ENCODE results near the gene CBX8. TPM values are rescaled to one million over a fixed set of nuclear protein-coding genes. Genes with fewer than 3 reads are reported as not detected.
A peak's percentile ranks its signal among the peaks of the same experiment; 100 is the strongest.

The CBX8 gene
- total RNA-seq, 1 donor from 2014 or later, result 23.1 TPM

DNA sequence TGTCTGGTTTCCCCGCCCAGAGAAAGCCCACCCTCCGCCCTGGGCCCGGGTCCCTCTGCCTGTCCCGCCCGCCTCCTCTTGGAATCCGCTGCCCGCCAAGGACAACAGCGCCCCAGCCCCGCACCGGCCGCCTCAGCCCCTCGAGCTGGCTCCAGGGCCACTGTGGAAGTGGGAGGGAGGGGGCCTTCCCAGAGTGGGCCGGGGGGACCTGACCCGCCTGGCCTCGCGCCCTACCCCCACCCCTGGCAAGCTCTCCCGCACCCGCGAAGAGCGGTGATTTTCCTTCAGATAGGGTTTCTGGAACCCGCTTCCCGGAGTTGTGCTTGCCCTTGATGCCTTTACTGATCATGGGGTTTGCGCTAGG is 2.3 kb upstream of the CBX8 start:
- Mint-ChIP-seq H3K27me3 (peaks cover 51% of the 10 kb centered on the region), H3K9me3 (ENCODE audit: low read depth) (no peaks in the 10 kb centered on the region), H3K4me1 (ENCODE audit: low read depth) (peaks cover 18% of the 10 kb centered on the region), H3K27ac (peak overlapping the region; percentile 11), H3K4me3 (ENCODE audit: low read depth) (no peak overlapping the region), H3K36me3 (ENCODE audit: insufficient read depth) (peaks cover 2% of the 10 kb centered on the region)
- DNase-seq (ENCODE audit: low spot score, unreplicated experiment), result no peak
- TF ChIP-seq, protein P1, sequence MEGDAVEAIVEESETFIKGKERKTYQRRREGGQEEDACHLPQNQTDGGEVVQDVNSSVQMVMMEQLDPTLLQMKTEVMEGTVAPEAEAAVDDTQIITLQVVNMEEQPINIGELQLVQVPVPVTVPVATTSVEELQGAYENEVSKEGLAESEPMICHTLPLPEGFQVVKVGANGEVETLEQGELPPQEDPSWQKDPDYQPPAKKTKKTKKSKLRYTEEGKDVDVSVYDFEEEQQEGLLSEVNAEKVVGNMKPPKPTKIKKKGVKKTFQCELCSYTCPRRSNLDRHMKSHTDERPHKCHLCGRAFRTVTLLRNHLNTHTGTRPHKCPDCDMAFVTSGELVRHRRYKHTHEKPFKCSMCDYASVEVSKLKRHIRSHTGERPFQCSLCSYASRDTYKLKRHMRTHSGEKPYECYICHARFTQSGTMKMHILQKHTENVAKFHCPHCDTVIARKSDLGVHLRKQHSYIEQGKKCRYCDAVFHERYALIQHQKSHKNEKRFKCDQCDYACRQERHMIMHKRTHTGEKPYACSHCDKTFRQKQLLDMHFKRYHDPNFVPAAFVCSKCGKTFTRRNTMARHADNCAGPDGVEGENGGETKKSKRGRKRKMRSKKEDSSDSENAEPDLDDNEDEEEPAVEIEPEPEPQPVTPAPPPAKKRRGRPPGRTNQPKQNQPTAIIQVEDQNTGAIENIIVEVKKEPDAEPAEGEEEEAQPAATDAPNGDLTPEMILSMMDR (IDR thresholded peaks at IDR 0.05; ENCODE audit: unreplicated experiment), result no peak

DNA sequence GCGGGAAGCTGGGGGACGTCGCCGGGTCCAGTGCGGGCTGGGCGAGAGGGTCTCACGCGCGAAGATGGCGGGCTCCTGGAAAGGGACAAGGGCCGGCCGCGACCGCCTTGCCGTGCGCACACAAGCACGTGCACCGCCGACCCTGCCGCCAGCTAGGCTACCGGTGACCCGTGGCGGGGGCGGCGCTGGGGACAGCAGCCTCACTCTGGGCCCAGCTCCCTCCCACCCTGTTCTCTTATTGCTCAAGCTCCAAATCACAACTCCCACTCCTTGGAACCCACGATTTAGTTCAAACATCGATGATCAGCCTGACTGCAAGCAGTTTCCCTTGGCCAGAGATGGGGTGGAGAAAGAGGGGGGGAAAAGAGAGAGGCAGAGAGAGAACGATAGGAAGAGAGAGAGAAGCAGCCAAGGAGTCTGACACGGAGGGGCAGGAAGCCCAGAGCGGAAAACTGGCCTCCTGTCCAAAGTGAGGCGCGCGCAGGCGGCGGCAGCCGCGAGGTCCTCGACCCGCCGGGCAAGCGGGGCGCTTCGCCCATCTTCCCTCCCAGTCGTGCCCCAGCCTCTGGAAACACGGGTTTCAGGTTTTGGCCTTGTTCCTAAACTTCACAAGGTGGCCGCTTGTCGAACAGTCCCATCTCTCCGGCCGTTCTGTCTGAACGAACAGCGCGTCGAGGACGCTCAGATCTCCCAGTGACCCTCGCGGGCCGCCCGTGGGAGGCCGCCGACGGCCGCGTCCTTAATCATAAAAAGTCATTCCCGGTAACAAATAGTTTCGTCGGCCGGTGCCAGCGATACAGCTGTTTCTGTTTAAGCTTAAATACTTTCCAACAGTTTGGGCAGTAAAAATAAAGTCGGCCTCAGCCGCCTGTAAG is 1.7 kb upstream of the CBX8 start:
- TF ChIP-seq, protein P1 (IDR thresholded peaks at IDR 0.05; ENCODE audit: unreplicated experiment), result no peak
- Mint-ChIP-seq H3K36me3 (ENCODE audit: insufficient read depth) (peaks cover 4% of the 10 kb centered on the region), H3K9me3 (ENCODE audit: low read depth) (no peaks in the 10 kb centered on the region), H3K4me3 (ENCODE audit: low read depth) (peak overlapping the region; percentile 55), H3K27me3 (peaks cover 52% of the 10 kb centered on the region), H3K27ac (peak overlapping the region; percentile 67), H3K4me1 (ENCODE audit: low read depth) (peaks cover 21% of the 10 kb centered on the region)
- DNase-seq (ENCODE audit: low spot score, unreplicated experiment), result no peak

DNA sequence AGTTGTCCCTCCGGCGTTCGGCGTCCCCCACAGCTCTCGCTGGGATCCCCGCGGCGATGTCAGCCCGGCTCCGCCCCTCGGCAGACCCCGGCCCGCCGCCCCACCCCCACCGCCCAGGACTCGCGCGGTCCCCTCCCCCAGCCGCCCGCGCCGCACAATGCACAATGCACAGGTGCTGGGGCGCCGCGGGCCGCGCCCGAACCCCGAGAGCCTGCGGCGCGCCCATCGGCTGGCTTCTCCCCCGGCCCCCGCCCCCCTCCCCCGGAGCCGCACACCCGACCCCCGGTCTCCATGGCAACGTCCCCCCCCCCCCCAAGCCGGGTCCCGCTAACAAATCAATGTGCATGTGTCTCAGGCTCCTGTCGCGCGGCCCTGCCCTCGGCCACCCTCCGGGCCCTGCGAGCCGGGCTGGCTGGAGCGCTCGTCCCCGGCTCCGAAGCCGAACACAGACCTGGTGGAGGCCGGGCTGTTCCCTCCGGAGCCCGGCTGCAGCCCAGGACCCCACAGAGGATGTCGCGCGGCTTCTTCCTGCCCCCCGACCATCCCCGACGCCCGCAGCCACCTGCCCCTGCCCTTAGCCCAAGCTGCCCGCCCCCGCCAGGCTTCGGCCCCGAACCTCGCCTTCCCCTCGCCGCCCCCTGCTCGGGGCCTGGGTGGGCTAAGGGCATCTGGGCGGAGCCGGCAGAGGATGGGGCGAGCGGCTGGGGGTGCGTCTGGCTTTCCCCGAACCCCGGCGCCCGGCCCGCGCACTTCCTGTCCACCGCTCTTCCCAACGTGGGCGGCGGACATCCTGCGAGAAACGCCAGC is 818 bp upstream of the CBX8 start:
- peaks cover 47% of the 10 kb centered on the region for H3K27me3 Mint-ChIP-seq
- no peaks in the 10 kb centered on the region for H3K9me3 Mint-ChIP-seq (ENCODE audit: low read depth)
- no peak overlapping the region for H3K4me3 Mint-ChIP-seq (ENCODE audit: low read depth)
- peaks cover 22% of the 10 kb centered on the region for H3K4me1 Mint-ChIP-seq (ENCODE audit: low read depth)
- H3K27ac Mint-ChIP-seq, result no peak overlapping the region
- TF ChIP-seq, protein P1 (IDR thresholded peaks at IDR 0.05; ENCODE audit: unreplicated experiment), result no peak
- peaks cover 4% of the 10 kb centered on the region for H3K36me3 Mint-ChIP-seq (ENCODE audit: insufficient read depth)
- no peak for DNase-seq (ENCODE audit: low spot score, unreplicated experiment)

DNA sequence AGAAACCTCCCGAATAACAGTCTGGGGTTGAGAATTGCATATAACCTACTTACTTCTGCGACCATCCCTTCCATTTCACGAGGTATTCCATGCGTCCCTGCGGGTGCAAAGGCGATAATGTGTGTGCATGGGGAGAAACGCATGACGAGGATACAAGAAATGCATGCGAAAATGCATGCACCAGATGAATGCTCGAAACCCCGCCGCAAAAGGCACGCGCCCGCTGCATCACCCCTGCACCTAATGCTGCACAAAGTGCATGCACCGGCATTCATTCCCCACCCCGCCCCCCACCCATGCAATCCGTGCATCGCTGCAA is 474 bp downstream of the CBX8 start:
- peak overlapping the region; percentile 80 for H3K4me3 Mint-ChIP-seq (ENCODE audit: low read depth)
- TF ChIP-seq, protein P1 (IDR thresholded peaks at IDR 0.05; ENCODE audit: unreplicated experiment), result no peak
- no peaks in the 10 kb centered on the region for H3K9me3 Mint-ChIP-seq (ENCODE audit: low read depth)
- peaks cover 29% of the 10 kb centered on the region for H3K4me1 Mint-ChIP-seq (ENCODE audit: low read depth)
- DNase-seq (ENCODE audit: low spot score, unreplicated experiment), result no peak
- H3K27ac Mint-ChIP-seq, result peak overlapping the region; percentile 92
- H3K27me3 Mint-ChIP-seq, result peaks cover 44% of the 10 kb centered on the region
- peaks cover 4% of the 10 kb centered on the region for H3K36me3 Mint-ChIP-seq (ENCODE audit: insufficient read depth)

DNA sequence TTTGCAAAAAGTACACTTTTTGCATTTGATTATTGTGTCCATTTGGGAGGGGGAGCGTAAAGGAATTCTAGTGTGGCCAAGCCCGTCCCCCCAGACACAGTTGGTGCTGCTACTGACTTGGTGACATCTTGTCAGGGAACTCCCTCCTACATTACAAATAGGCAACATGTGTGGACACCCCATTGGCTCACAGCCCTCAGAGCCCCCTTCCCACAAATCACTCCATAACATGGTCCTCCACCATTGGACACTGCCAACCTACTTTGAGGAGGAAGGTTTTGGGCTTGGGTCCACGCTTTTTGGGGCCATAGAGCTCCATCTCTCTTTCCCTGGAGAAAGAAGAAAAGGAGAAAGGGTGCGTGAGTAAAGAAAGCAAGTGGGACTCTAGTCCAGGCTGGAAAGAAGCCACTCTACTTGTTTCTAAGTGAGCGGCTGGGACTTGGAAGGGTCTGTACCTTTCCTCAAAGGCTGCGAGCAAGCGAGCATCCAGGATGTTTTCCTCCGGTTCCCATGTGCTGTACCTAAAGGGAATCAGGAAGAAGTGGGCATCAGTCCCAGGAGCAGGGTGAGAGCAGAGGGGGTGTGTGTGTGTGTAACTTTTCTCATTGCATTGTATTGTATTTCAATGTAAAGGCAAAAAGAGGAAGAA is 958 bp downstream of the CBX8 start:
- peak overlapping the region; percentile 80 for H3K4me3 Mint-ChIP-seq (ENCODE audit: low read depth)
- H3K4me1 Mint-ChIP-seq (ENCODE audit: low read depth), result peaks cover 29% of the 10 kb centered on the region
- no peaks in the 10 kb centered on the region for H3K9me3 Mint-ChIP-seq (ENCODE audit: low read depth)
- peak overlapping the region; percentile 80 for H3K27ac Mint-ChIP-seq
- H3K27me3 Mint-ChIP-seq, result peaks cover 46% of the 10 kb centered on the region
- no peak for DNase-seq (ENCODE audit: low spot score, unreplicated experiment)
- peaks cover 4% of the 10 kb centered on the region for H3K36me3 Mint-ChIP-seq (ENCODE audit: insufficient read depth)
- TF ChIP-seq, protein P1 (IDR thresholded peaks at IDR 0.05; ENCODE audit: unreplicated experiment), result no peak

Measured in progenitor cell of endocrine pancreas (in vitro differentiated cells).